Activated naive CD8-positive, alpha-beta T cell treated with anti-CD3 and anti-CD28 coated beads for 36 hours (primary cell): ENCODE data around the gene ZMYND11. TPM values are rescaled to one million over a fixed set of nuclear protein-coding genes. Genes with fewer than 3 reads are reported as not detected.

Experiments used
- DNase-seq: peaks from one replicate; pipeline ENCODE4 v3.0.0; 2021
- H3K27ac Mint-ChIP-seq: one replicate; pipeline ENCODE4 v1.8.0; 2022; ENCODE audit warnings: mild to moderate bottlenecking, moderate library complexity, mixed read lengths
- H3K27me3 Mint-ChIP-seq: one replicate; pipeline ENCODE4 v1.8.0; 2022; ENCODE audit warnings: mild to moderate bottlenecking, mixed read lengths
- H3K36me3 Mint-ChIP-seq: one replicate; pipeline ENCODE4 v1.8.0; 2021; ENCODE audit warnings: mild to moderate bottlenecking, mixed read lengths
- H3K4me1 Mint-ChIP-seq: one replicate; pipeline ENCODE4 v1.8.0; 2021; ENCODE audit warnings: mixed read lengths
- H3K4me3 Mint-ChIP-seq: one replicate; pipeline ENCODE4 v1.8.0; 2022; ENCODE audit warnings: mild to moderate bottlenecking, moderate library complexity, mixed read lengths
- H3K9me3 Mint-ChIP-seq: one replicate; pipeline ENCODE4 v1.8.0; 2022; ENCODE audit warnings: mixed read lengths
- total RNA-seq, 2 experiments: library from RNA; stranded (reverse); gene quantifications; one replicate each; pipeline ENCODE4 v1.2.3, GENCODE V29; 2021

The ZMYND11 gene
- total RNA-seq, 2 experiments from 2014 or later = 21.7 to 21.8 TPM

DNA sequence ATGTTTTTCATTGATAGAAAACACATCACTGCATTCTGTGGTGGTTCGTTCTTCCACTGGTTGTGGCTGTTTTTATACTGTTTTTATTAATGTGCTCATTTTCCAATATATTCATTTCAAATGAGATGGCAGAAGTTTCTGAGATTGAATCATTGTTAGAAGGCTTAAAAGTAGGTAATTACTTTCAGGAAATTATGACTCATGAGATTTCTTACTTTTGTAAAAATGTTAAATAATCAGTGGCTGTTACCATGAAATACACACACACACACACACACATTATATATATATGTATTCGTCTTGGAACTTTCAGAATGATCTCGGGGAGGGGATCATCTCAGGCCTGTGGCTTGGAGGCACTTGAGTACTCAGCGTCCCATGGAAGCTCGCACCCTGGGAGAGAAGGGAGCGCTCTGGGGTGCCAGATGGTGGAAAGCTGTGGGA is 66.1 kb downstream of the ZMYND11 start:
- Mint-ChIP-seq H3K27ac (peak overlapping the region; percentile 80), H3K4me1 (peaks cover 23% of the 10 kb centered on the region), H3K27me3 (no peaks in the 10 kb centered on the region), H3K4me3 (no peak overlapping the region), H3K36me3 (peaks cover 11% of the 10 kb centered on the region), H3K9me3 (peaks cover 2% of the 10 kb centered on the region)
- no peak for DNase-seq

DNA sequence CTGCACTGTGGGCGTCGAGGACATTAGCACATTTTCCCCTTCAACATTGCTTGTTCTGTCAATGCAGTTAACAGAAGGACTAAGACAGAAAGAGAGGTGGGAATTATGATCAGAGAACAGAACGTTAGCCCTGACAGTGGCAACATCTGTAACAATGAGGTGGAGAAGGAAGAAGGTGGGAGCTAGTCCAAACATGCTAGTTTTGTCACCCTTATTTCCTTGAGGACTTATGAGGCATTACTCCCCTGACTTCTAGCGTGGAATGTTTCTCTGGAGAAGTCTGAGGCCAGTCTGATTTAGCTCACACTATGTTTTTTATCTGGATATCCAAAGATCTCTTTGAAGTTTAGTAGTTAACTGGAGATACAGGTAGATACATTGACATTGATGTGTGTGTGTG is 73.4 kb downstream of the ZMYND11 start:
- H3K27ac Mint-ChIP-seq = no peak overlapping the region
- H3K4me1 Mint-ChIP-seq = peaks cover 3% of the 10 kb centered on the region
- DNase-seq = no peak
- H3K4me3 Mint-ChIP-seq = no peak overlapping the region
- H3K36me3 Mint-ChIP-seq = peaks cover 26% of the 10 kb centered on the region
- H3K27me3 Mint-ChIP-seq = no peaks in the 10 kb centered on the region
- peaks cover 4% of the 10 kb centered on the region for H3K9me3 Mint-ChIP-seq

GRCh38 chr10:209357-209756 is 74.1 kb downstream of the ZMYND11 start:
- no peak for DNase-seq
- H3K27ac Mint-ChIP-seq = no peak overlapping the region
- H3K36me3 Mint-ChIP-seq = peaks cover 26% of the 10 kb centered on the region
- no peak overlapping the region for H3K4me3 Mint-ChIP-seq
- H3K27me3 Mint-ChIP-seq = no peaks in the 10 kb centered on the region
- H3K4me1 Mint-ChIP-seq = no peaks in the 10 kb centered on the region
- H3K9me3 Mint-ChIP-seq = peaks cover 4% of the 10 kb centered on the region

GRCh38 chr10:210297-210696 is 75.0 kb downstream of the ZMYND11 start:
- peaks cover 4% of the 10 kb centered on the region for H3K9me3 Mint-ChIP-seq
- H3K36me3 Mint-ChIP-seq = peaks cover 24% of the 10 kb centered on the region
- H3K27ac Mint-ChIP-seq = no peak overlapping the region
- no peak for DNase-seq
- H3K4me1 Mint-ChIP-seq = no peaks in the 10 kb centered on the region
- H3K4me3 Mint-ChIP-seq = no peak overlapping the region
- no peaks in the 10 kb centered on the region for H3K27me3 Mint-ChIP-seq

DNA sequence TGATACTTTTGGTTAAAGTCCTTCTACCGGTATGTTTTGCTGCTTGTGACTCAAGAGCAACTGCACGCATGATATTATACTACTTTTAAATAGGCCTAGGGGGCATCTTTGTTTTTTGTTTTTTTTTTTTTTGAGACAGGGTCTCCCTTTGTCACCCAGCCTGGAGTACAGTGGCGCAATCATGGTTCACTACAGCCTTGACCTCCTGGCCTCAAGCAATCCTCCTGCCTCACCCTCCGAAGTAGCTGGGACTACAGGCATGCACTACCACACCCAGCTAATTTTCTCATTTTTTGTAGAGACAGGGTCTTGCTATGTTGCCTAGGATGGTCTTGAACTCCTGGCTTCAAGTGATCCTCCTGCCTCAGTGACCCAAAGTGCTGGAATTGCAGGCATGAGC is 80.2 kb downstream of the ZMYND11 start:
- no peak overlapping the region for H3K4me3 Mint-ChIP-seq
- H3K36me3 Mint-ChIP-seq = peaks cover 2% of the 10 kb centered on the region
- H3K9me3 Mint-ChIP-seq = no peaks in the 10 kb centered on the region
- peaks cover 17% of the 10 kb centered on the region for H3K4me1 Mint-ChIP-seq
- no peak for DNase-seq
- no peak overlapping the region for H3K27ac Mint-ChIP-seq
- H3K27me3 Mint-ChIP-seq = no peaks in the 10 kb centered on the region

DNA sequence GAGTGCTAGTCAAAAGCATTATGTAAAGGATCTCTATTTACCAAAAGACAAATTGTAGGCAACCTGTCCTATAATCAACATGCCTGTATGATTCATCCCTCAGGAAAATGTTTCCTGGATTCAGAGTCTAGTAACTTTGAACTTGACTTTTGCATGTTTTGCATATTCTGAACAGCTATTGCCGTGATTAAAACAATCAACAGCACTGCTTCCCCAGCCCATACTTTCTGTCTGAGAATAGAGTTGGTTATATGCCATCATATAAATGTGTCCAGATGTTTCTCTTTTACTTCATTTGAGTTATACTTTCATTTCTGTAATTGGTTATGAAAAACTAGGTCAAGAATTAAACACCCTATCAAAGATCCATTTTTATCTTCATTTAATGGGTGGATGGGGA is 83.5 kb downstream of the ZMYND11 start:
- Mint-ChIP-seq H3K27ac (no peak overlapping the region), H3K36me3 (peaks cover 7% of the 10 kb centered on the region), H3K4me1 (peaks cover 25% of the 10 kb centered on the region), H3K27me3 (no peaks in the 10 kb centered on the region), H3K4me3 (no peak overlapping the region), H3K9me3 (no peaks in the 10 kb centered on the region)
- no peak for DNase-seq

- DNase-seq = no peak
- Mint-ChIP-seq H3K4me3 (no peak overlapping the region), H3K27ac (no peak overlapping the region), H3K4me1 (peaks cover 28% of the 10 kb centered on the region), H3K9me3 (no peaks in the 10 kb centered on the region), H3K27me3 (no peaks in the 10 kb centered on the region), H3K36me3 (peaks cover 7% of the 10 kb centered on the region)
Measured at GRCh38 chr10:219731-220472, 84.6 kb downstream of the ZMYND11 start.

DNA sequence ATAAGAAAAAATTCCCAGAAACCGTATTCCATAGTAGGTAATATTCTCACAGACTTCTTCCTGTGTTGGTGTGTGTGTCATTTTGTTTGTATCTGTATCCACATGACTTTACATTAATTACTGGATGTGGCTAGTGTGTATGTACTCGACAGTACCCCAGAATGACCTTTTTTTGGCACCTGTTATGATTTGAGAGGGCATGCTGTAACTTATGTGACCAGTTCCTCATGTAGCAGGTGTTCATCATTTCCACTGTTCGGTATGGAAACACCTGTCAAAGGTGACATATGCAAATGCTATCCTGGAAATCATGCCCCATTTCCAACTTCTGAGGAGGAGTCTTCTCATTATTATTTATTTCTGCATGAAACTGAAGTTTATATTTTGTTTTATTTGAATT is 89.3 kb downstream of the ZMYND11 start:
- Mint-ChIP-seq H3K9me3 (no peaks in the 10 kb centered on the region), H3K27me3 (no peaks in the 10 kb centered on the region), H3K4me3 (no peak overlapping the region), H3K27ac (no peak overlapping the region), H3K36me3 (peaks cover 5% of the 10 kb centered on the region), H3K4me1 (peaks cover 26% of the 10 kb centered on the region)
- DNase-seq = no peak

GRCh38 chr10:226018-226417 is 90.8 kb downstream of the ZMYND11 start:
- H3K4me1 Mint-ChIP-seq = peaks cover 15% of the 10 kb centered on the region
- H3K36me3 Mint-ChIP-seq = peaks cover 5% of the 10 kb centered on the region
- DNase-seq = no peak
- H3K9me3 Mint-ChIP-seq = no peaks in the 10 kb centered on the region
- H3K4me3 Mint-ChIP-seq = no peak overlapping the region
- no peaks in the 10 kb centered on the region for H3K27me3 Mint-ChIP-seq
- no peak overlapping the region for H3K27ac Mint-ChIP-seq

GRCh38 chr10:227014-227413 is 91.8 kb downstream of the ZMYND11 start:
- Mint-ChIP-seq H3K4me1 (peaks cover 12% of the 10 kb centered on the region), H3K27ac (no peak overlapping the region), H3K36me3 (peaks cover 2% of the 10 kb centered on the region), H3K27me3 (no peaks in the 10 kb centered on the region), H3K9me3 (no peaks in the 10 kb centered on the region), H3K4me3 (no peak overlapping the region)
- DNase-seq = no peak

DNA sequence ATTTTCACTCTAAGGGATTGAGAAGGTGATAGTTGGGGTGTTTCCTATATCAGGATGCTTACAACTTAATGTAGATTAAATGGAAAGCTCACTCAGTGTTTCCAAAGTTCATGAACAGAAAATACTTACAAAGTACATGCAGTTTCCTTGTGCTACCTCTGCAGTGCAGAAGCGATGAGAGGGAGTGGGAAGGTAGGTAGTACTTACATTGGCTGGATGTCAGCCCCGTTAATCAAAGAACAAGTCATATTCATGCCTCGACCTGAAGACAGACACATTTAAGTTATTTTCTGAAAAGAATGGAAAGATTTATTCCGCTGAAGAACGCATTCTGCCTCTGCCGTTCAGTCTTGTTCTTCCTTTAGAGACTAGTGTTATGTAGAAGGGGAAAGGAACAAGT is 93.1 kb downstream of the ZMYND11 start:
- Mint-ChIP-seq H3K36me3 (peaks cover under 1% of the 10 kb centered on the region), H3K4me3 (no peak overlapping the region), H3K27ac (peak overlapping the region; percentile 21), H3K4me1 (peaks cover 14% of the 10 kb centered on the region), H3K9me3 (no peaks in the 10 kb centered on the region), H3K27me3 (no peaks in the 10 kb centered on the region)
- DNase-seq = no peak

GRCh38 chr10:230758-231157 is 95.5 kb downstream of the ZMYND11 start:
- no peak overlapping the region for H3K4me3 Mint-ChIP-seq
- H3K4me1 Mint-ChIP-seq = peaks cover 13% of the 10 kb centered on the region
- no peaks in the 10 kb centered on the region for H3K9me3 Mint-ChIP-seq
- DNase-seq = no peak
- H3K36me3 Mint-ChIP-seq = peaks cover 2% of the 10 kb centered on the region
- no peaks in the 10 kb centered on the region for H3K27me3 Mint-ChIP-seq
- H3K27ac Mint-ChIP-seq = no peak overlapping the region

DNA sequence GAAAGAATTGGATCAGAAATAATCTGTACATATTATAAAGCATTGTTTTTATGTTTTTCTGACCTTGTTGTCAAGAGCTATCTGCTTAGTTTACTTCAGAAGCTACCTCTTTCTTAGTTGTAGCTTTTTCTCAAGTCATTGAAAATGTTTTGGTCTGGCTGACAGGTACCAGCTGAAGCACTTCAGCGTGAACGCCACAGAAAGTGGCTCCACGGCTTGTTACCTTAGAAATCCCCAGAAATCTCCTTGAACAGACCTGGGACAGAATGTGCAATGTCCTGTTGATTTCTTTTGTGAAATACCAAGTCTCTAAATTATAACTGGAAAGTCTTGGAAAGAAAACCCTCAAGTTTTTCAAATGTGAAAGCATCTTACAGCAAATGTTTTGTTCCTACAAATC is 96.8 kb downstream of the ZMYND11 start:
- Mint-ChIP-seq H3K4me3 (no peak overlapping the region), H3K36me3 (peaks cover 2% of the 10 kb centered on the region)

DNA sequence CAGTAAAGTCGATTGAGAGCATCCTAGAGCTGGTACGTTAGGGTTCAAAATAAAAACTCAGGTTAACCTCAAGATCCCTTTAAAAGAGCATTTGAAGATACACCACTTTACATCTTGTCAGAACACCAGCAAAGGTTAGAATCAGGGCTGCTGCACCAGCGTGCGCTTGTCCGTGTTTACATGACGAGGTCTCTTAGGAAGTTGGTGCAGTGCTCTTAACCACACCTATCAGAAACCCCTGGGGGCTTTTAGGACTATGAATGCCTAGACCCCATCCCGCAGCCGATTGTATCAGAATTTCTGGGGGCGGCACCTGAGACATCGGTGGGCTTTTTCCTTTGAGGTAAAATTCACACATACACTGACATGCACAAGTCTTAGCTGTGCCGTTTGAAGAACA is 97.6 kb downstream of the ZMYND11 start:
- Mint-ChIP-seq H3K27ac (no peak overlapping the region), H3K4me1 (peaks cover 10% of the 10 kb centered on the region), H3K9me3 (no peaks in the 10 kb centered on the region), H3K36me3 (peaks cover 2% of the 10 kb centered on the region), H3K4me3 (no peak overlapping the region), H3K27me3 (no peaks in the 10 kb centered on the region)
- no peak for DNase-seq

More for the DNA sequence above, 96.8 kb downstream of the ZMYND11 start:
- Mint-ChIP-seq H3K27me3 (no peaks in the 10 kb centered on the region), H3K9me3 (no peaks in the 10 kb centered on the region), H3K4me1 (peaks cover 13% of the 10 kb centered on the region), H3K27ac (no peak overlapping the region)
- no peak for DNase-seq

- Mint-ChIP-seq H3K36me3 (peaks cover 2% of the 10 kb centered on the region), H3K4me3 (no peak overlapping the region), H3K27ac (no peak overlapping the region), H3K27me3 (no peaks in the 10 kb centered on the region), H3K9me3 (no peaks in the 10 kb centered on the region), H3K4me1 (peaks cover 3% of the 10 kb centered on the region)
- no peak for DNase-seq
Measured at GRCh38 chr10:234708-235406, 99.6 kb downstream of the ZMYND11 start.

DNA sequence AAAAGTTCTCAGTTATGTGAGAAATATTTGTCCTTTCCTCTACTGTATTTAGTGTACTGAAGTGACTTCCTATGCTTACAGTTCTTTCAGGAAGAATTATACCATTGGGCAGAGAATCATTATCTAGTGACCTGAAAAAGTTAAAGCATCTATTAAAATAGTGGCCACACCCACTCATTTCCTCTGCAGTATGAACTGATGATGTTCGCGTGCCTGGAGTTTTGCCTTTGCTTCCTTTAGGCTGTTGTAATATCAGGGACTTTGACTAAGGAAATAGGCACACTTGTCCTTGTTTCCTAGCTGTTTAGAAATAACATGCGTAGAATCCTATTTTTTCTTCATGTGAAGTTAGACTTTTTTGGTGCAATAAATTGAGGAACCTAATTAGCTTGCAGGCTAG is 100.7 kb downstream of the ZMYND11 start:
- no peak overlapping the region for H3K27ac Mint-ChIP-seq
- peaks cover 2% of the 10 kb centered on the region for H3K36me3 Mint-ChIP-seq
- H3K4me3 Mint-ChIP-seq = no peak overlapping the region
- DNase-seq = no peak
- H3K4me1 Mint-ChIP-seq = peaks cover 3% of the 10 kb centered on the region
- H3K9me3 Mint-ChIP-seq = no peaks in the 10 kb centered on the region
- H3K27me3 Mint-ChIP-seq = no peaks in the 10 kb centered on the region
